HG02763 (cell line): ENCODE measurements around the gene ZNF492.
"Not testable (repeated sequence)": the region's sequence is repeated elsewhere in the genome, so short reads cannot be mapped to it uniquely, and the experiment has no call there.

Experiments used
- ATAC-seq: cut with Tn5 transposase; IDR thresholded peaks from one replicate; pipeline ENCODE4 v1.9.1; 2021; ENCODE audit warnings: mild to moderate bottlenecking, moderate library complexity; ENCODE audit not compliant: unreplicated experiment

Gene ZNF492

GRCh38 chr19:22617181-22617580 lies 16.9 kb upstream of the ZNF492 start:
- not testable (repeated sequence) for ATAC-seq

GRCh38 chr19:22617614-22618320 lies 16.4 kb upstream of the ZNF492 start:
- no peak for ATAC-seq

- ATAC-seq, result no peak
Measured at GRCh38 chr19:22619371-22619770, 14.8 kb upstream of the ZNF492 start.

- ATAC-seq, result no peak
Measured at GRCh38 chr19:22619932-22620331, 14.2 kb upstream of the ZNF492 start.

GRCh38 chr19:22620401-22620800 lies 13.7 kb upstream of the ZNF492 start:
- ATAC-seq, result no peak

- no peak for ATAC-seq
Measured at GRCh38 chr19:22620912-22621311, 13.2 kb upstream of the ZNF492 start.

GRCh38 chr19:22622020-22622419 lies 12.1 kb upstream of the ZNF492 start:
- no peak for ATAC-seq

- ATAC-seq, result no peak
Measured at GRCh38 chr19:22622901-22623840, 11.0 kb upstream of the ZNF492 start.

GRCh38 chr19:22623841-22624221 lies 10.3 kb upstream of the ZNF492 start:
- no peak for ATAC-seq

GRCh38 chr19:22625266-22626035 lies 8.7 kb upstream of the ZNF492 start:
- ATAC-seq, result no peak

GRCh38 chr19:22627526-22627925 lies 6.6 kb upstream of the ZNF492 start:
- ATAC-seq, result no peak

- ATAC-seq, result no peak
Measured at GRCh38 chr19:22628401-22628800, 5.7 kb upstream of the ZNF492 start.

- ATAC-seq, result peak; percentile 5
Measured at GRCh38 chr19:22634450-22634827, 315 bp downstream of the ZNF492 start.

GRCh38 chr19:22685493-22685892 lies 51.4 kb downstream of the ZNF492 start:
- not testable (repeated sequence) for ATAC-seq

- ATAC-seq, result not testable (repeated sequence)
Measured at GRCh38 chr19:22702661-22703060, 68.5 kb downstream of the ZNF492 start.

GRCh38 chr19:22703096-22703495 lies 69.0 kb downstream of the ZNF492 start:
- not testable (repeated sequence) for ATAC-seq

GRCh38 chr19:22708983-22709382 lies 74.9 kb downstream of the ZNF492 start:
- no peak for ATAC-seq
